22Rv1 (cell line): ENCODE results near the gene SMCR8.

Experiments used
- H3K27ac ChIP-seq: fragments of 450-650 bp; 2 replicates; pipeline ENCODE4 v1.5.1; 2017
- ZFX ChIP-seq: fragments of 450-650 bp; IDR thresholded peaks from 2 replicates; pipeline ENCODE4 v1.6.1; 2017; ENCODE audit warnings: antibody characterized with exemption, borderline replicate concordance
- TF ChIP-seq, protein P1 (sequence below): fragments of 450-650 bp; IDR thresholded peaks from 2 replicates; pipeline ENCODE4 v1.5.1; 2017; ENCODE audit warnings: mild to moderate bottlenecking

Gene SMCR8, protein sequence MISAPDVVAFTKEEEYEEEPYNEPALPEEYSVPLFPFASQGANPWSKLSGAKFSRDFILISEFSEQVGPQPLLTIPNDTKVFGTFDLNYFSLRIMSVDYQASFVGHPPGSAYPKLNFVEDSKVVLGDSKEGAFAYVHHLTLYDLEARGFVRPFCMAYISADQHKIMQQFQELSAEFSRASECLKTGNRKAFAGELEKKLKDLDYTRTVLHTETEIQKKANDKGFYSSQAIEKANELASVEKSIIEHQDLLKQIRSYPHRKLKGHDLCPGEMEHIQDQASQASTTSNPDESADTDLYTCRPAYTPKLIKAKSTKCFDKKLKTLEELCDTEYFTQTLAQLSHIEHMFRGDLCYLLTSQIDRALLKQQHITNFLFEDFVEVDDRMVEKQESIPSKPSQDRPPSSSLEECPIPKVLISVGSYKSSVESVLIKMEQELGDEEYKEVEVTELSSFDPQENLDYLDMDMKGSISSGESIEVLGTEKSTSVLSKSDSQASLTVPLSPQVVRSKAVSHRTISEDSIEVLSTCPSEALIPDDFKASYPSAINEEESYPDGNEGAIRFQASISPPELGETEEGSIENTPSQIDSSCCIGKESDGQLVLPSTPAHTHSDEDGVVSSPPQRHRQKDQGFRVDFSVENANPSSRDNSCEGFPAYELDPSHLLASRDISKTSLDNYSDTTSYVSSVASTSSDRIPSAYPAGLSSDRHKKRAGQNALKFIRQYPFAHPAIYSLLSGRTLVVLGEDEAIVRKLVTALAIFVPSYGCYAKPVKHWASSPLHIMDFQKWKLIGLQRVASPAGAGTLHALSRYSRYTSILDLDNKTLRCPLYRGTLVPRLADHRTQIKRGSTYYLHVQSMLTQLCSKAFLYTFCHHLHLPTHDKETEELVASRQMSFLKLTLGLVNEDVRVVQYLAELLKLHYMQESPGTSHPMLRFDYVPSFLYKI

DNA sequence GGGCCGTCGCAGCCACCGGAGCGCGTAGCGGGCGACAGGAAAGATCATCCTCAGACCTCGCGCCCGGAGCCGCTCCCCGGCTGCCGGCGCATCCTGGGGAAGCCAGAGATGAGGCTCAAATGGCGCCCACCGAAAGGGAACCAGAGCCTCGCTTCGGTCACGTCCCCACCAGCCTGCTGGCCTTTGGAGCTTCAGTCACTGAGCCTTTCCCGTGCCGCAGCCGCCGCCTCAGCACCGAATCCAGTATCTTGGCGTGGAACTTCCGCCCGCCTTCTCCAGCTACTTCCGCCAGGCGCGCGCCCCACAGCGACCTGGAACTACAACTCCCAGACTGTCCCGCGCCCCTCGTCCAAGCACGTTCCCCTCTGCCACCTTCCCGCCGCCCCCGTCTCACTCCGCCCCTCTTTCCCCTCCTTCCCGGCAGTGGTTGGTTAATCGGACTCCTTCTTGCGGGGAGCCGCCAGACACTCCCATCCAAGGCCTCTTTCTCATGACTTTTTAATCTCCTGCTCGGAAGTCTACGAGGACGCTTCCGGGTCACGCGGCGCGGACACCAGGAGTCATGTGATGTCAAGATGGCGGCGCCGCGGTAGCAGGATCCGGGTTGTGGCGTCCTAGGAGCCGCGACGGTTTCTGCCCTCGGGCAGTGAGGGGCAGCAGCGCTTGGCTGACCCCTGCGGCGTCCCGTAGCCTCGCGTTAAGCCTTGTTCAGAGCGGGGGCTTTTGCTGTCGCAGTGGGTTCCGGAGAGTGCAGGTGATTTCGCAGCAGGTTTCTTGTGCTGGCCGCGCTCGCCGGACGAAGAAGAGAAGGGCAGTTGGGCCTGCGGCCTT lies at the start of gene SMCR8, which contains the start of gene TOP3A:
SMCR8 (plus strand) TSS at position 563 of the 831 bp plus-strand sequence. CDS start 497 bp downstream, outside the sequence.
TOP3A (minus strand) TSS at position 264 of the 831 bp plus-strand sequence; CDS start at position 48, 216 bp downstream.
- peak within 1 kb of the TSS; percentile 93 for H3K27ac ChIP-seq
- TF ChIP-seq, protein P1, sequence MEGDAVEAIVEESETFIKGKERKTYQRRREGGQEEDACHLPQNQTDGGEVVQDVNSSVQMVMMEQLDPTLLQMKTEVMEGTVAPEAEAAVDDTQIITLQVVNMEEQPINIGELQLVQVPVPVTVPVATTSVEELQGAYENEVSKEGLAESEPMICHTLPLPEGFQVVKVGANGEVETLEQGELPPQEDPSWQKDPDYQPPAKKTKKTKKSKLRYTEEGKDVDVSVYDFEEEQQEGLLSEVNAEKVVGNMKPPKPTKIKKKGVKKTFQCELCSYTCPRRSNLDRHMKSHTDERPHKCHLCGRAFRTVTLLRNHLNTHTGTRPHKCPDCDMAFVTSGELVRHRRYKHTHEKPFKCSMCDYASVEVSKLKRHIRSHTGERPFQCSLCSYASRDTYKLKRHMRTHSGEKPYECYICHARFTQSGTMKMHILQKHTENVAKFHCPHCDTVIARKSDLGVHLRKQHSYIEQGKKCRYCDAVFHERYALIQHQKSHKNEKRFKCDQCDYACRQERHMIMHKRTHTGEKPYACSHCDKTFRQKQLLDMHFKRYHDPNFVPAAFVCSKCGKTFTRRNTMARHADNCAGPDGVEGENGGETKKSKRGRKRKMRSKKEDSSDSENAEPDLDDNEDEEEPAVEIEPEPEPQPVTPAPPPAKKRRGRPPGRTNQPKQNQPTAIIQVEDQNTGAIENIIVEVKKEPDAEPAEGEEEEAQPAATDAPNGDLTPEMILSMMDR, result no peak
- TF ChIP-seq ZFX, result no peak

DNA sequence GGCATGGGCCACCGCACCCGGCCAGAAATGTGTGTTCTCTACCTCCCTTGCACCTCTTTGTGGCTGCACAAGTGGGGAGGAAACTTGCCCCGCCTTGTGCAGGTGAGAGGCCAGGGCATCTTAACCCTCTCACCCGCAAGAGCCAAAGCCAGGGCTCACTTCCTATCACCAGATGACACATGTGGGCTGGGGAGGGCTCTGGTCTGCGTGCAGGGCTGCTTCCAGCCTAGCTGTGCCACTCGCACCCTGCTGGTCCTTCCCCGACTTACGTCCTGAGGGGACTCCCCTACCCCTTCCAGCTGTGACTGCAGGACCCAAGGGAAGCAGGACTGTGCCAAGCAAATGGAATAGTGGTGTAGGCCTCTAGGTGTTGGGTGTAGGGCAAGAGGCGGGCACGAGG lies 47.7 kb upstream of the SMCR8 start:
- H3K27ac ChIP-seq, result no peak overlapping the region; the same call in 1 of the 2 replicates
- no peak for TF ChIP-seq ZFX
- TF ChIP-seq, protein P1, result no peak

DNA sequence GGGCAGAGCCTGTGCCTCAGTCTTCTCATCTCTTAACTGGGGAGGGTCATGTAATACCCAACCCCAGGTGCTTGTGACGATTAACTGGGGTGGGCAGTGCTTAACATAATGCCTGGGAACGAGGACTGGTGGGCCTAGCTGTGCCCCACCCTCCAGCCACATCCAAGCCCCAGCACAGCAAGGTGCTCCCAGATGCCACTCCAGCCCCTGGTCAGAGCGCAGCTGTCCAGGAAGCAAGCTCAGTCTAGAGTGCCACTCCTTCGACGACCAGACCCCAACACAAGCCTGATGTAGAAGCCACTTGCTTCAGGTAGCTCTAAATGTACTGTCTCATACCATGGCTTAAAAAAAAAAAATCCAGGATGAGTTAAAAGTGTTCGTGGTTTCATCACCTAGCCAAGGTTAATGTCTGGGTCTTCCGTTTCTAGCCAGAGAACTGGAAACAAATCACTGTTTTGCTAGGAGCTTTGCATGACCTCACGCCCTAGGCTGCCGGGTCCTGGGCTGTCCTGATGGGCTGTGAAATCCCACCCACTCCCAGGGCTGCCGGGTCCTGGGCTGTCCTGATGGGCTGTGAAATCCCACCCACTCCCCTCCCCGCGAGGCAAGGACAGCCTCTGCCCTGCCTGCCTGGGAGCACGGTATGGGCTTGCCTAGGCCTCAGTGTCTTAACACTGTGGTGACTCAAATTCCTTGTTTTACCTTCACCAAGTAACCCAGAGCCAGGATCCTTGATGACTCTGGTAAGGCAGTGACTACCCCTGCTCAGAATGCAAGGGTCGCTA lies 47.0 kb upstream of the SMCR8 start:
- H3K27ac ChIP-seq, result peak overlapping the region; percentile 36
- TF ChIP-seq, protein P1, result no peak
- no peak for TF ChIP-seq ZFX

DNA sequence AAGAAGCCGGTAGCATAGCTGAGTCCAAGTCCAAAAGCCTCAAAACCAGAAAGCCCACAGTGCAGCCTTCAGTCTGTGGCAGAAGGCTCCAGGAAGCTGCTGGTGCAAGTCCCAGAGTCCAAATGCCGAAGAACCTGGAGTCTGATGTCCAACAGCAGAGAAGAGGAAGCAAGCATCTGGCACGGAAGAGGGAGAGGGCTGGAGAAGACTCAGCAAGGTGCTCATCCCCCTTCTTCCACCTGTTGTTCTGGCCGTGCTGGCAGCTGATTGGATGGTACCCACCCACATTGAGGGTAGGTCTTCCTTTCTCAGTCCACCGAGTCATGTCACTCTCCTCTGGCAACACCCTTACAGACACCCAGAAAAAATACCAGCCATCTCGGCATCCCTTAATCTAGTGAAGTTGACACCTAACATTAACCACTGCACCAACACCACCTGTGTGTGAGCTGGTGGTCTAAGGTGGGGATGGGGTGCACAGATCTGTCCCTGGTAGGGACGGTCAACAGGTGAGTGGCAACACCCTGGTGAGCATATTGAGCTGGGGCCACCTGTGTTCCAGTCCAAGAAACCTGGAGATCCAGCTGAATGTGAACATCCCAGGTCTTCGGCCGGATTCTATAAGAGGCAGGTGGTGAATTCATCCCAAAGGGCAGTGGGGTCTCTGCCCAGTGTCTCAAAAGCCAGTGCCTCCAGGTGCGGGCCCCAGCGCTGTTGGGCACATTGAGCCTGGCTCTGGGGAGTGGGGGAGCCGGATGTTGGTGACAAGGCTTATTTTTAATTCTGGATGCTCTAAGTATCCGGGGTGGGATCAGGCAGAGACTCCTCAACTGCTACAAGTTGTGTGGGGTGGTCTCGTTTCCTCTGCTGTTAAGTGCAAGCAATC lies 44.8 kb upstream of the SMCR8 start:
- H3K27ac ChIP-seq, result peak overlapping the region; percentile 36
- no peak for TF ChIP-seq ZFX
- TF ChIP-seq, protein P1, result no peak

DNA sequence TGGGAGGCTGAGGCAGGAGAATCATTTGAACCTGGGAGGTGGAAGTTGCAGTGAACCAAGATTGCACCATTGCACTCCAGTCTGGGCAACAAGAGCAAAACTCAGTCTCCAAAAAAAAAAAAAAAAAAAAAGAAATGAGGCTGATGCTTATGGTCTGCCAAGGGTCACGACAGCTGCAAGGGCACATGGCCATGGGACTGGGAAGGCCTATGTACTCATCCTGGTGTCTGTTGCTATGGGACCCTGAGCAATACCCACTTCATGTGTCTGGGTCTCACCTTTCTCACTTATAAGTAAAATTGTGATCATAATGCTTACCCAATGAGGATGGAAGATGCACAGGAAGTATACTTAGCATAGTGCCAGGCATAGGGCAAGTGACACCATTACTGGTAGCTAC lies 38.0 kb upstream of the SMCR8 start:
- TF ChIP-seq ZFX, result no peak
- TF ChIP-seq, protein P1, result no peak
- no peak overlapping the region for H3K27ac ChIP-seq
